ENCODE results near the gene GHRHR. TPM values are rescaled to one million over a fixed set of nuclear protein-coding genes. Genes with fewer than 3 reads are reported as not detected.

Gene GHRHR
- total RNA-seq, 1 experiment from 2014 or later, result not detected

DNA sequence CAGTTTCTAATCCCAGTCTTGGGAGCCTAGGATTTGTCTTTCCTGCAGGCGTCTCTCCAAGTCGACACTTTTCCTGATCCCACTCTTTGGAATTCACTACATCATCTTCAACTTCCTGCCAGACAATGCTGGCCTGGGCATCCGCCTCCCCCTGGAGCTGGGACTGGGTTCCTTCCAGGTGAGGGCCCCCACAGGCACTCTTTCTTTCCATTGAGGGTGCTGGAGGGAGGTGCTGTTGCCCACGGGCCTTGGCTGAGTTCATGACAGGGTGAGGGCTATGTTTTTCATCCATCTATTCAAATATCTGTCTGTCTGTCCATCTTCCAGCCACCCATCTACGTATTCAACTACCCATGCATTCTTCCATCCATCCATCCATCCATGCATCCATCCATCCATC lies 12.6 kb downstream of the GHRHR start:
- Histone ChIP-seq H3K9me3 (ENCODE audit: insufficient read depth, low read depth) (no peaks in the 10 kb centered on the region), H3K4me1 (replicated peaks; ENCODE audit: insufficient read depth) (no peaks in the 10 kb centered on the region), H3K9me2 (ENCODE audit: insufficient read depth) (no peaks in the 10 kb centered on the region), H3K27ac (no peak overlapping the region), H3K4me3 (no peak overlapping the region), H4K20me1 (ENCODE audit: insufficient read depth) (no peaks in the 10 kb centered on the region), H3K4me2 (no peak overlapping the region), H3K27me3 (ENCODE audit: insufficient read depth, low read depth) (peaks cover 43% of the 10 kb centered on the region), H3K36me3 (ENCODE audit: low read depth) (no peaks in the 10 kb centered on the region), H3F3A (ENCODE audit: insufficient read depth, low read depth) (no peaks in the 10 kb centered on the region), H3K79me2 (ENCODE audit: low read depth) (no peaks in the 10 kb centered on the region), H2AFZ (no peak overlapping the region)
- no peak for DNase-seq
- TF ChIP-seq, protein P1, sequence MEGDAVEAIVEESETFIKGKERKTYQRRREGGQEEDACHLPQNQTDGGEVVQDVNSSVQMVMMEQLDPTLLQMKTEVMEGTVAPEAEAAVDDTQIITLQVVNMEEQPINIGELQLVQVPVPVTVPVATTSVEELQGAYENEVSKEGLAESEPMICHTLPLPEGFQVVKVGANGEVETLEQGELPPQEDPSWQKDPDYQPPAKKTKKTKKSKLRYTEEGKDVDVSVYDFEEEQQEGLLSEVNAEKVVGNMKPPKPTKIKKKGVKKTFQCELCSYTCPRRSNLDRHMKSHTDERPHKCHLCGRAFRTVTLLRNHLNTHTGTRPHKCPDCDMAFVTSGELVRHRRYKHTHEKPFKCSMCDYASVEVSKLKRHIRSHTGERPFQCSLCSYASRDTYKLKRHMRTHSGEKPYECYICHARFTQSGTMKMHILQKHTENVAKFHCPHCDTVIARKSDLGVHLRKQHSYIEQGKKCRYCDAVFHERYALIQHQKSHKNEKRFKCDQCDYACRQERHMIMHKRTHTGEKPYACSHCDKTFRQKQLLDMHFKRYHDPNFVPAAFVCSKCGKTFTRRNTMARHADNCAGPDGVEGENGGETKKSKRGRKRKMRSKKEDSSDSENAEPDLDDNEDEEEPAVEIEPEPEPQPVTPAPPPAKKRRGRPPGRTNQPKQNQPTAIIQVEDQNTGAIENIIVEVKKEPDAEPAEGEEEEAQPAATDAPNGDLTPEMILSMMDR (conservative IDR thresholded peaks at IDR 0.05), result no peak
- TF ChIP-seq EZH2 (IDR thresholded peaks at IDR 0.05; ENCODE audit: low read depth), result no peak
- ChIA-PET CTCF (no interaction called here), POLR2A (ENCODE audit: unreplicated experiment) (no interaction called here)
- BruUV-seq (replicated peaks), result no TSS peak
- intact Hi-C loops (cut with micrococcal nuclease; ENCODE audit: unreplicated experiment), result no loop called here

DNA sequence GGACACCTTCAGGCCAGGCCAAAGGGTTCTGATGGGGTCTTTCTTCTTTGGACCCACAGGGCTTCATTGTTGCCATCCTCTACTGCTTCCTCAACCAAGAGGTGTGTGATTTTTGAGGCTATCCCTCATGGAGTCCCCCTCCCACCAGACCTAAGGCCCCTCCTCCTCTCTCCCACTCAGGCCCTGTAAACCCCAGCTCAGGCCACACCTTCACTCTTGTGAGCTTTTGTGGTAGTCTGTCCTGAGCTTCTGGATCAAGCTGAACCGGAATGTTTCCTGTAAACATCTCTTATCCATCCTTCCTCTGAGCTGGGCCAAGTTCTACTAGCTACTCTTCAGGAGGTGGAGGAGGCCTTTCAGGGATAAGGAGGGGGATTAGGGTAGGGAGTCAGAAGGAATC lies 13.5 kb downstream of the GHRHR start:
- TF ChIP-seq EZH2 (IDR thresholded peaks at IDR 0.05; ENCODE audit: low read depth), result no peak
- TF ChIP-seq, protein P1 (conservative IDR thresholded peaks at IDR 0.05), result no peak
- no peaks in the 10 kb centered on the region for H3K36me3 ChIP-seq (ENCODE audit: low read depth)
- H3K9me2 ChIP-seq (ENCODE audit: insufficient read depth), result no peaks in the 10 kb centered on the region
- H3K4me3 ChIP-seq, result no peak overlapping the region
- H3F3A ChIP-seq (ENCODE audit: insufficient read depth, low read depth), result no peaks in the 10 kb centered on the region
- intact Hi-C loops (cut with micrococcal nuclease; ENCODE audit: unreplicated experiment), result no loop called here
- BruUV-seq (replicated peaks), result no TSS peak
- no peak overlapping the region for H3K4me2 ChIP-seq
- ChIA-PET CTCF (no interaction called here), POLR2A (ENCODE audit: unreplicated experiment) (no interaction called here)
- H3K79me2 ChIP-seq (ENCODE audit: low read depth), result no peaks in the 10 kb centered on the region
- H3K27ac ChIP-seq, result no peak overlapping the region
- H3K9me3 ChIP-seq (ENCODE audit: insufficient read depth, low read depth), result no peaks in the 10 kb centered on the region
- no peaks in the 10 kb centered on the region for H3K4me1 ChIP-seq (replicated peaks; ENCODE audit: insufficient read depth)
- DNase-seq, result no peak
- H4K20me1 ChIP-seq (ENCODE audit: insufficient read depth), result no peaks in the 10 kb centered on the region
- no peak overlapping the region for H2AFZ ChIP-seq
- H3K27me3 ChIP-seq (ENCODE audit: insufficient read depth, low read depth), result peaks cover 46% of the 10 kb centered on the region

DNA sequence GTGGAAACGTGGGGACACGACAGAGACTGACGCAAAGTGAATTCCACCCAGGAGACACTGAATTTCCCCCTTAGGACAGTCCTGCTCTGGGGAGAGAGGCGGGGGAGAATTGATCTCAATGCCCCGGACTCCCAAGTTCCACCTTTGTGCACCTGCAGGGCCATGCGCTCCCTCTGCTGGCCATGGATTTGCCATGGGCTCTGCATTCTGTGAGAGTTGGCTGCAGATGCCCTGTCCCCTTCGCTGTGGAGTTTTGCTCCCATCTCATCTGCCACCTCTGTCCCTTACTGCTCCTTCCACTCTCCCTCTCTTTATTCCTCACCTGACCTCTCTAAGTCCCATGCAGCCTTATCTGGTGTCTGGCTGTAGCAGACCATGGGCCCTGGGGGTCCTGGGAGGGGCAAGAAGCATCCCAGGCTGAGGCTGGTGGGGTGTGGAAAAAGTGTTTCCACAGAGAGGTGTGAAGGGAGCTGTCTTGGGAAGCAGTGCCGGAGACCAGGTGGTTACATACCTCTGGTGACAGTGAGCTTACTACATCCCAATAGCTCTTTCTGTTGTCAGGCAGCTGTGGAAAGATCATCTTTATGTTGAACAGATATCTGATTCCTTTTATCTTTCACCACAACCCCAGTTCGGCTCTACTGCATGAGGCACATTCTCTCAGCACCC lies 14.3 kb downstream of the GHRHR start:
- no peak overlapping the region for H3K27ac ChIP-seq
- H3K9me2 ChIP-seq (ENCODE audit: insufficient read depth), result no peaks in the 10 kb centered on the region
- no peaks in the 10 kb centered on the region for H3K4me1 ChIP-seq (replicated peaks; ENCODE audit: insufficient read depth)
- ChIA-PET CTCF (interaction anchor here (0.6 kb wide), 1 partner anchor 89 kb away, joined by 3 read pairs; no protein-coding TSS in a partner anchor), POLR2A (ENCODE audit: unreplicated experiment) (no interaction called here)
- BruUV-seq (replicated peaks), result no TSS peak
- no peak overlapping the region for H2AFZ ChIP-seq
- peak; percentile 57 to 67 for DNase-seq
- TF ChIP-seq, protein P1 (conservative IDR thresholded peaks at IDR 0.05), result peak; percentile 81
- no peak for TF ChIP-seq EZH2 (IDR thresholded peaks at IDR 0.05; ENCODE audit: low read depth)
- H3K27me3 ChIP-seq (ENCODE audit: insufficient read depth, low read depth), result peaks cover 41% of the 10 kb centered on the region
- intact Hi-C loops (cut with micrococcal nuclease; ENCODE audit: unreplicated experiment), result loop anchor here (1.0 kb wide), 3 partner anchors 40 to 235 kb away; no protein-coding TSS in a partner anchor
- H3K9me3 ChIP-seq (ENCODE audit: insufficient read depth, low read depth), result no peaks in the 10 kb centered on the region
- H4K20me1 ChIP-seq (ENCODE audit: insufficient read depth), result no peaks in the 10 kb centered on the region
- H3K4me2 ChIP-seq, result no peak overlapping the region
- H3F3A ChIP-seq (ENCODE audit: insufficient read depth, low read depth), result no peaks in the 10 kb centered on the region
- no peaks in the 10 kb centered on the region for H3K79me2 ChIP-seq (ENCODE audit: low read depth)
- H3K4me3 ChIP-seq, result no peak overlapping the region
- H3K36me3 ChIP-seq (ENCODE audit: low read depth), result no peaks in the 10 kb centered on the region

All from PC-9 (cell line).